Activated CD4-positive, alpha-beta T cell treated with anti-CD3 and anti-CD28 coated beads, Interleukin-2, amount 50 U/mL, for 48 hours (primary cell): Measurements from ENCODE around the gene CDC7.
"Not testable (repeated sequence)": the region's sequence is repeated elsewhere in the genome, so short reads cannot be mapped to it uniquely, and the experiment has no call there.

Source experiments
- DNase-seq, 2 experiments: peaks; one replicate each; pipeline ENCODE4 v3.0.0-alpha.2; 2020

The CDC7 gene

GRCh38 chr1:91513160-91513559 is 12.5 kb downstream of the CDC7 start:
- DNase-seq, result no peak

GRCh38 chr1:91513706-91514105 is 13.1 kb downstream of the CDC7 start:
- no peak for DNase-seq

- no peak for DNase-seq
Measured at GRCh38 chr1:91515994-91516393, 15.3 kb downstream of the CDC7 start.

GRCh38 chr1:91516605-91517004 is 16.0 kb downstream of the CDC7 start:
- DNase-seq, result not testable (repeated sequence)

- not testable (repeated sequence) for DNase-seq
Measured at GRCh38 chr1:91519167-91519566, 18.5 kb downstream of the CDC7 start.

GRCh38 chr1:91520942-91521507 is 20.4 kb downstream of the CDC7 start:
- no peak for DNase-seq

GRCh38 chr1:91523482-91523881 is 22.8 kb downstream of the CDC7 start:
- peak; percentile 21 to 41 for DNase-seq

GRCh38 chr1:91526496-91526895 is 25.8 kb downstream of the CDC7 start:
- DNase-seq, result no peak

- DNase-seq, result no peak
Measured at GRCh38 chr1:91527266-91527765, 26.7 kb downstream of the CDC7 start.

GRCh38 chr1:91527781-91528180 is 27.1 kb downstream of the CDC7 start:
- DNase-seq, result no peak

- no peak for DNase-seq
Measured at GRCh38 chr1:91529856-91530255, 29.2 kb downstream of the CDC7 start.

GRCh38 chr1:91533361-91534024 is 32.8 kb downstream of the CDC7 start:
- DNase-seq, result no peak

- no peak for DNase-seq
Measured at GRCh38 chr1:91535441-91535840, 34.8 kb downstream of the CDC7 start.

GRCh38 chr1:91537281-91537986 is 36.8 kb downstream of the CDC7 start:
- no peak for DNase-seq

GRCh38 chr1:91537987-91538304 is 37.3 kb downstream of the CDC7 start:
- no peak for DNase-seq

- no peak for DNase-seq
Measured at GRCh38 chr1:91540910-91541309, 40.3 kb downstream of the CDC7 start.

GRCh38 chr1:91541918-91542533 is 41.4 kb downstream of the CDC7 start:
- DNase-seq, result no peak

- no peak for DNase-seq
Measured at GRCh38 chr1:91545506-91546300, 45.1 kb downstream of the CDC7 start.

GRCh38 chr1:91546301-91546581 is 45.6 kb downstream of the CDC7 start:
- DNase-seq, result no peak

- DNase-seq, result no peak
Measured at GRCh38 chr1:91546876-91547275, 46.2 kb downstream of the CDC7 start.

GRCh38 chr1:91548376-91549040 is 47.9 kb downstream of the CDC7 start:
- DNase-seq, result no peak

- DNase-seq, result no peak
Measured at GRCh38 chr1:91549041-91549735, 48.5 kb downstream of the CDC7 start.
